Esophagus squamous epithelium (tissue), 5 donors: ENCODE data around the gene BCKDHB. TPM values are rescaled to one million over a fixed set of nuclear protein-coding genes. Genes with fewer than 3 reads are reported as not detected.

Source experiments
- DNase-seq: peaks from one replicate; lab custom pipeline; 2025; lab: John Stamatoyannopoulos, UW
- H3K27ac ChIP-seq, 4 donors: fragments of 200-600 bp; sonication (generic); one replicate each; pipeline ENCODE4 v1.5.1; 2016 to 2019; ENCODE audit warnings: mild to moderate bottlenecking in 1 of 4
- H3K27me3 ChIP-seq, 4 donors: fragments of 200-600 bp; sonication (generic); 1 replicate in 3 of 4; 2 replicates in 1 of 4; pipeline versions ENCODE4 v1.5.1 to v1.6.0; 2017 to 2021; ENCODE audit warnings: antibody characterized with exemption in 1 of 4
- H3K36me3 ChIP-seq, 3 donors: fragments of 200-600 bp; sonication (generic); one replicate each; pipeline ENCODE4 v1.5.1; 2016 to 2019
- H3K4me1 ChIP-seq, 3 donors: fragments of 200-600 bp; sonication (generic); one replicate each; pipeline ENCODE4 v1.5.1; 2017 to 2019
- H3K4me3 ChIP-seq, 4 donors: fragments of 200-600 bp; sonication (generic); 1 replicate in 3 of 4; 2 replicates in 1 of 4; pipeline ENCODE4 v1.5.1; 2016 to 2019; ENCODE audit warnings: mild to moderate bottlenecking in 2 of 4, moderate library complexity in 1 of 4
- H3K9me3 ChIP-seq, 3 donors: fragments of 200-600 bp; sonication (generic); one replicate each; pipeline ENCODE4 v1.5.1; 2016 to 2019
- CTCF ChIP-seq, 6 experiments: fragments of 450-650 bp in 4 of 6; fragments of 200-600 bp in 2 of 6; sonication (generic) in 2 of 6; IDR thresholded peaks; one replicate each; pipeline ENCODE4 v1.5.1; 2016 to 2019; ENCODE audit warnings: antibody characterized with exemption in 6 of 6, mild to moderate bottlenecking in 4 of 6, moderate library complexity in 4 of 6
- POLR2A ChIP-seq, 4 donors: fragments of 450-650 bp; IDR thresholded peaks; one replicate each; pipeline ENCODE4 v1.6.1; 2017; ENCODE audit warnings: antibody characterized with exemption in 4 of 4, mild to moderate bottlenecking in 4 of 4, moderate library complexity in 3 of 4
- WGBS, 2 donors: methylation state at CpG; one replicate each; pipeline ENCODE4 v1.1.5; 2018; 5-methylcytosine and 5-hydroxymethylcytosine counted together
- intact Hi-C: fragments of 100-400 bp; cut with DNase I; formaldehyde crosslinking; loops from one replicate; pipeline ENCODE4 v1.15.0; 2022
- total RNA-seq, 4 donors: library from RNA; depleted of rRNA; stranded (reverse); fragments of >200 nt; gene quantifications; one replicate each; pipeline ENCODE4 v1.1.0, GENCODE V29; 2016
- donor health status: DM: yes; HTN: yes; CAD: no.

The BCKDHB gene
- total RNA-seq, 4 donors from 2014 or later, result 7.6 to 15.8 (median 9.0) TPM

- Histone ChIP-seq H3K27ac (no peak overlapping the region), H3K9me3 (no peaks in the 10 kb centered on the region), H3K36me3 (no peaks in the 10 kb centered on the region), H3K4me3 (no peak overlapping the region), H3K4me1 (no peaks in the 10 kb centered on the region), H3K27me3 (no peaks in the 10 kb centered on the region)
- 86 to 95% methylated on average over 4 of the region's 4 CpGs for WGBS, 2 donors
- no peak for TF ChIP-seq POLR2A (IDR thresholded peaks at IDR 0.05)
- no peak for TF ChIP-seq CTCF (IDR thresholded peaks at IDR 0.05)
- intact Hi-C loops, result no loop called here
- no peak for DNase-seq
Observed at GRCh38 chr6:80272988-80273387, 166.5 kb downstream of the BCKDHB start.

- Histone ChIP-seq H3K4me3 (no peak overlapping the region), H3K27ac (no peak overlapping the region), H3K9me3 (no peaks in the 10 kb centered on the region), H3K27me3 (no peaks in the 10 kb centered on the region), H3K4me1 (no peaks in the 10 kb centered on the region), H3K36me3 (no peaks in the 10 kb centered on the region)
- no peak for DNase-seq
- 89 to 91% methylated on average over 2 of the region's 2 CpGs for WGBS, 2 donors
- intact Hi-C loops, result no loop called here
- TF ChIP-seq CTCF (IDR thresholded peaks at IDR 0.05), result no peak
Observed at GRCh38 chr6:80276861-80277260, 170.4 kb downstream of the BCKDHB start.

GRCh38 chr6:80277501-80277900 is 171.0 kb downstream of the BCKDHB start:
- intact Hi-C loops, result no loop called here
- H3K9me3 ChIP-seq, result no peaks in the 10 kb centered on the region
- WGBS, 2 donors, result 100% methylated on average over 1 of the region's 1 CpG

GRCh38 chr6:80280262-80281010 is 174.0 kb downstream of the BCKDHB start:
- Histone ChIP-seq H3K4me3 (no peak overlapping the region), H3K9me3 (no peaks in the 10 kb centered on the region), H3K27ac (peak overlapping the region in 1 of 4 donors; percentile 25), H3K4me1 (no peaks in the 10 kb centered on the region), H3K27me3 (no peaks in the 10 kb centered on the region), H3K36me3 (no peaks in the 10 kb centered on the region)
- WGBS, 2 donors, result 30 to 67% methylated on average over 2 of the region's 2 CpGs
- no peak for TF ChIP-seq POLR2A (IDR thresholded peaks at IDR 0.05)
- TF ChIP-seq CTCF (IDR thresholded peaks at IDR 0.05), result no peak
- intact Hi-C loops, result no loop called here
- no peak for DNase-seq

More at GRCh38 chr6:80277501-80277900, 171.0 kb downstream of the BCKDHB start:
- H3K4me3 ChIP-seq, result no peak overlapping the region
- no peaks in the 10 kb centered on the region for H3K27me3 ChIP-seq
- no peaks in the 10 kb centered on the region for H3K36me3 ChIP-seq
- DNase-seq, result no peak
- H3K4me1 ChIP-seq, result no peaks in the 10 kb centered on the region
- no peak for TF ChIP-seq POLR2A (IDR thresholded peaks at IDR 0.05)
- TF ChIP-seq CTCF (IDR thresholded peaks at IDR 0.05), result no peak
- no peak overlapping the region for H3K27ac ChIP-seq

- H3K4me3 ChIP-seq, result no peak overlapping the region
- H3K36me3 ChIP-seq, result no peaks in the 10 kb centered on the region
- no peak overlapping the region for H3K27ac ChIP-seq
- H3K4me1 ChIP-seq, result no peaks in the 10 kb centered on the region
- H3K27me3 ChIP-seq, result no peaks in the 10 kb centered on the region
- intact Hi-C loops, result no loop called here
- DNase-seq, result no peak
- 79 to 83% methylated on average over 2 of the region's 2 CpGs for WGBS, 2 donors
- no peaks in the 10 kb centered on the region for H3K9me3 ChIP-seq
- no peak for TF ChIP-seq POLR2A (IDR thresholded peaks at IDR 0.05)
- TF ChIP-seq CTCF (IDR thresholded peaks at IDR 0.05), result no peak
Observed at GRCh38 chr6:80282913-80283554, 176.6 kb downstream of the BCKDHB start.
